ENCODE measurements around the gene PTPN7.

The PTPN7 gene

DNA sequence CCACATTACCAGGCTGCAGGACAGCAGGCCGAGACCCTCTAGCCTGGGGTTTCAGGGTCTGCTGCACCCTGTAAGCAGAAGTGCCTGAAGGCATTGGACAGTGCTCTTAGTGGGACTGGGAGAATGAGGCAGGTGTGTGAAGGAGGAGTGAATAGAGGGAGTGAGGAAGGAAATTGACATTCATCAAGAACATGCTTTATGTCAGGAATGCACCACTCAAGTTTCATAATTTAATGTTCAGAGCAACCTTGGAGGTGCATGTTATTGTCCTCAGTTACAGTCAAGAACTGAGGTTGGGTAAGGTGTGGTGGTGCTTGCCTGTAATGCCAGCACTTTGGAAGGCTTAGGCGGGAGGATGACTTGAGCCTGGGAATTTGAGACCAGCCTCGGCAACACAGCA lies 49.4 kb downstream of the PTPN7 start:
- Histone ChIP-seq H3K4me3 (ENCODE audit: insufficient read depth, low read length, poor library complexity, severe bottlenecking) (no peak overlapping the region), H3K36me3 (ENCODE audit: low read length) (no peaks in the 10 kb centered on the region), H3K9me2 (replicated peaks; ENCODE audit: insufficient read depth, low read length) (no peaks in the 10 kb centered on the region), H3K27me3 (ENCODE audit: low read length) (no peaks in the 10 kb centered on the region), H3F3A (ENCODE audit: insufficient read depth) (no peaks in the 10 kb centered on the region), H3K9me3 (ENCODE audit: insufficient read depth, low read length) (no peaks in the 10 kb centered on the region), H2AFZ (ENCODE audit: low read depth, low read length, severe bottlenecking) (no peak overlapping the region), H4K20me1 (ENCODE audit: low read depth, low read length) (no peaks in the 10 kb centered on the region), H3K27ac (ENCODE audit: low read depth, low read length) (no peak overlapping the region), H3K79me2 (ENCODE audit: insufficient read depth, low read length) (no peaks in the 10 kb centered on the region), H3K4me2 (ENCODE audit: low read depth, low read length, poor library complexity, severe bottlenecking) (no peak overlapping the region), H3K9ac (ENCODE audit: low read length) (no peak overlapping the region)
- TF ChIP-seq EZH2phosphoT487 (conservative IDR thresholded peaks at IDR 0.05; ENCODE audit: low read length) = no peak
- TF ChIP-seq, protein P1, sequence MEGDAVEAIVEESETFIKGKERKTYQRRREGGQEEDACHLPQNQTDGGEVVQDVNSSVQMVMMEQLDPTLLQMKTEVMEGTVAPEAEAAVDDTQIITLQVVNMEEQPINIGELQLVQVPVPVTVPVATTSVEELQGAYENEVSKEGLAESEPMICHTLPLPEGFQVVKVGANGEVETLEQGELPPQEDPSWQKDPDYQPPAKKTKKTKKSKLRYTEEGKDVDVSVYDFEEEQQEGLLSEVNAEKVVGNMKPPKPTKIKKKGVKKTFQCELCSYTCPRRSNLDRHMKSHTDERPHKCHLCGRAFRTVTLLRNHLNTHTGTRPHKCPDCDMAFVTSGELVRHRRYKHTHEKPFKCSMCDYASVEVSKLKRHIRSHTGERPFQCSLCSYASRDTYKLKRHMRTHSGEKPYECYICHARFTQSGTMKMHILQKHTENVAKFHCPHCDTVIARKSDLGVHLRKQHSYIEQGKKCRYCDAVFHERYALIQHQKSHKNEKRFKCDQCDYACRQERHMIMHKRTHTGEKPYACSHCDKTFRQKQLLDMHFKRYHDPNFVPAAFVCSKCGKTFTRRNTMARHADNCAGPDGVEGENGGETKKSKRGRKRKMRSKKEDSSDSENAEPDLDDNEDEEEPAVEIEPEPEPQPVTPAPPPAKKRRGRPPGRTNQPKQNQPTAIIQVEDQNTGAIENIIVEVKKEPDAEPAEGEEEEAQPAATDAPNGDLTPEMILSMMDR (IDR thresholded peaks at IDR 0.05; ENCODE audit: insufficient read depth, low read length, poor library complexity, severe bottlenecking) = no peak

DNA sequence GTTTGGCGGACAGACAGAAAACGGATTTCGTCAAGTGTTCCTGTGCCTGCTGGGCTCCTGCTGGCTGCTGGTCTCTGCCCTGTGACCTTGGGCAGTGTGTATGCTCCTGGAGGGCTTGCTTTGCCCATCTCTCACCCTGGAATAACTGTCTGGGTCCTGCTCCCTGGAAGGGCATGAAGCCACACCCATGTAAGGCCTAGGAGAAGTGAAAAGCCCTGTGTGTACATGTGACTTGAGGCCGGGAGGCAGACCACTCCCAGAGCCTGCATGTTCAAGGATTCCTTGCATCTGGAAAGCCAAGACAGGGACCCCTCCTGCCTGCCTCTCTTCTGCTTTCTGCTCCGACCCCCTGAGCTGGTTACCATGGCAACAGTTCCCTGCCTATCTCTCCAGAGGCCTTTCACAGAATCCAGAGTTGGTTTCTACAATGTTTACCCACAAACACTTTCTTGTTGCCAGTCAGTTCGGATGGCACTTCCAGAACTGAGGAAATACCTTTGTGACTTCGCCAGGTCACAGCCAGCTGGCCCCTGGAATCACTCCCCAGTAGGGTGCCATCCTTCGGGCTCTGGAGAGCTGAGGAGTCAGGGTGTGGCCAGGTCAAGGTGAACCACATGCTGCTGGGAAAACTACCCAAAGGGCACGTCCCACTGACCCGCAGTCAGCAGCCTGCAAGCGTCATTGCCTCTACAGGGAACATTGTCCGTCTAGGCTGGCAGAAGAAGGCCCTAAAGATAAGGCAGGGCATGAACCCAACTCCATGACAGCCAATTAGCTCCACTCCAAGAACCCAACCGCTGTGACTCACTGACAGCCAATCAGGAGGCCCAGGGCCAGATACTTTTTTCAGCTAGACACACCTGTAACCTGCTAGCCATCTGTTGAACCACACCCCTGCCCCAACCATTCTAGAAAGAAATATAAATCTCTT lies 52.3 kb downstream of the PTPN7 start:
- Histone ChIP-seq H3K9me2 (replicated peaks; ENCODE audit: insufficient read depth, low read length) (no peaks in the 10 kb centered on the region), H2AFZ (ENCODE audit: low read depth, low read length, severe bottlenecking) (no peak overlapping the region), H3K9me3 (ENCODE audit: insufficient read depth, low read length) (no peaks in the 10 kb centered on the region), H3K9ac (ENCODE audit: low read length) (no peak overlapping the region), H3K27me3 (ENCODE audit: low read length) (no peaks in the 10 kb centered on the region), H3F3A (ENCODE audit: insufficient read depth) (no peaks in the 10 kb centered on the region), H3K4me3 (ENCODE audit: insufficient read depth, low read length, poor library complexity, severe bottlenecking) (no peak overlapping the region), H3K4me2 (ENCODE audit: low read depth, low read length, poor library complexity, severe bottlenecking) (no peak overlapping the region), H3K36me3 (ENCODE audit: low read length) (no peaks in the 10 kb centered on the region), H4K20me1 (ENCODE audit: low read depth, low read length) (no peaks in the 10 kb centered on the region), H3K79me2 (ENCODE audit: insufficient read depth, low read length) (no peaks in the 10 kb centered on the region), H3K27ac (ENCODE audit: low read depth, low read length) (no peak overlapping the region)
- no peak for TF ChIP-seq EZH2phosphoT487 (conservative IDR thresholded peaks at IDR 0.05; ENCODE audit: low read length)
- TF ChIP-seq, protein P1 (IDR thresholded peaks at IDR 0.05; ENCODE audit: insufficient read depth, low read length, poor library complexity, severe bottlenecking) = no peak

DNA sequence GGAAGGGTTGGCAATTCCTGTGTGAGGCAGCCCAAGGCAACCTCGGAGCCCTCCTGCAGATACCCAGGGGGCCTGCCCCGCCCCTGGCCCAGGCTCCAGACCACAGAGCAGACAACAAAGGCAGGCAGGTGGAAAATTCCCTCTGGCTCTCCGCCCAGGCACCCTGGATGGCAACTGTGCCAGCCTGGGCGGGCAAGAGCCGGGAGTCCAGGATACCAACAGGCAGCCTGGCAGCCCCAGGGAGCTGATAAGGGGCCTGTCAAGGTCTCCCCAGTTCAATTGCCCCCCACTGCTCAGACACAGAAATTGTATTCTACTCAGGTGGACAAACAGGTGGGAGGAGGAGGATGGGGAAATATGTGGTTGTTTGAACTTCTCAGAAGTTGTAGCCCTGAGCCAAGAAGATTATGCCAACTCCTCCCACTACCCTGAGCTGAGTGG lies 53.1 kb downstream of the PTPN7 start:
- Histone ChIP-seq H3F3A (ENCODE audit: insufficient read depth) (no peaks in the 10 kb centered on the region), H3K9me3 (ENCODE audit: insufficient read depth, low read length) (no peaks in the 10 kb centered on the region), H3K4me3 (ENCODE audit: insufficient read depth, low read length, poor library complexity, severe bottlenecking) (no peak overlapping the region), H3K27ac (ENCODE audit: low read depth, low read length) (no peak overlapping the region), H3K9ac (ENCODE audit: low read length) (no peak overlapping the region), H2AFZ (ENCODE audit: low read depth, low read length, severe bottlenecking) (no peak overlapping the region), H4K20me1 (ENCODE audit: low read depth, low read length) (no peaks in the 10 kb centered on the region), H3K27me3 (ENCODE audit: low read length) (no peaks in the 10 kb centered on the region), H3K79me2 (ENCODE audit: insufficient read depth, low read length) (no peaks in the 10 kb centered on the region), H3K9me2 (replicated peaks; ENCODE audit: insufficient read depth, low read length) (no peaks in the 10 kb centered on the region), H3K4me2 (ENCODE audit: low read depth, low read length, poor library complexity, severe bottlenecking) (no peak overlapping the region), H3K36me3 (ENCODE audit: low read length) (no peaks in the 10 kb centered on the region)
- TF ChIP-seq, protein P1 (IDR thresholded peaks at IDR 0.05; ENCODE audit: insufficient read depth, low read length, poor library complexity, severe bottlenecking) = no peak
- no peak for TF ChIP-seq EZH2phosphoT487 (conservative IDR thresholded peaks at IDR 0.05; ENCODE audit: low read length)
